ENCODE data around the gene TMEFF1. TPM values are rescaled to one million over a fixed set of nuclear protein-coding genes. Genes with fewer than 3 reads are reported as not detected.

Gene TMEFF1
- total and polyA plus RNA-seq, 8 donors, result 0.09 to 0.32 (median 0.22) TPM; not detected in 4

DNA sequence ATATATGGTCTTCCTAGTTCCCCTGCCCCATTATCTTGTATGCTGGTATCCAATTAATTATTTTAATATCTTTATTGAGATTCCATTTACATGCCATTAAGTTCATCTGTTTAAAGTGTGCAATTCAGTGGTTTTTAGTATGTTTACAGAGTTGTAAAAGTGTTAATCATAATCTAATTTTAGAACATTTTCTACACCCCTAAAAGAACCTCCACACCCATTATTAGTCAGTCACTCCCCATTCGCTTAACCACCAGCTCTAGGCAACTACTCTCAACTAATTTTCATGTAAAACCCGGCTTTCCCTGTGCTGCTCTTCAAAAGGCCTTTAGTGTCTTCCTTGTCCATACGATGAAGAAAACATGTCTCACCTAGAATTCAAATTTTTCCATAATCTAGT is 84.1 kb downstream of the TMEFF1 start:
- FAIRE-seq (no peak), ATAC-seq (no peak), DNase-seq (no peak)
- intact Hi-C loops (cut with DNase I), result no loop called here
- TF ChIP-seq, protein P1, sequence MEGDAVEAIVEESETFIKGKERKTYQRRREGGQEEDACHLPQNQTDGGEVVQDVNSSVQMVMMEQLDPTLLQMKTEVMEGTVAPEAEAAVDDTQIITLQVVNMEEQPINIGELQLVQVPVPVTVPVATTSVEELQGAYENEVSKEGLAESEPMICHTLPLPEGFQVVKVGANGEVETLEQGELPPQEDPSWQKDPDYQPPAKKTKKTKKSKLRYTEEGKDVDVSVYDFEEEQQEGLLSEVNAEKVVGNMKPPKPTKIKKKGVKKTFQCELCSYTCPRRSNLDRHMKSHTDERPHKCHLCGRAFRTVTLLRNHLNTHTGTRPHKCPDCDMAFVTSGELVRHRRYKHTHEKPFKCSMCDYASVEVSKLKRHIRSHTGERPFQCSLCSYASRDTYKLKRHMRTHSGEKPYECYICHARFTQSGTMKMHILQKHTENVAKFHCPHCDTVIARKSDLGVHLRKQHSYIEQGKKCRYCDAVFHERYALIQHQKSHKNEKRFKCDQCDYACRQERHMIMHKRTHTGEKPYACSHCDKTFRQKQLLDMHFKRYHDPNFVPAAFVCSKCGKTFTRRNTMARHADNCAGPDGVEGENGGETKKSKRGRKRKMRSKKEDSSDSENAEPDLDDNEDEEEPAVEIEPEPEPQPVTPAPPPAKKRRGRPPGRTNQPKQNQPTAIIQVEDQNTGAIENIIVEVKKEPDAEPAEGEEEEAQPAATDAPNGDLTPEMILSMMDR (IDR thresholded peaks at IDR 0.05), result no peak
- Histone ChIP-seq H3K9me3 (no peaks in the 10 kb centered on the region), H3K4me3 (no peak overlapping the region), H3K4me1 (no peaks in the 10 kb centered on the region), H3K36me3 (no peaks in the 10 kb centered on the region), H3K27me3 (no peaks in the 10 kb centered on the region), H3K27ac (no peak overlapping the region)
- WGBS, 2 donors, result 92 to 93% methylated on average over 3 of the region's 3 CpGs

DNA sequence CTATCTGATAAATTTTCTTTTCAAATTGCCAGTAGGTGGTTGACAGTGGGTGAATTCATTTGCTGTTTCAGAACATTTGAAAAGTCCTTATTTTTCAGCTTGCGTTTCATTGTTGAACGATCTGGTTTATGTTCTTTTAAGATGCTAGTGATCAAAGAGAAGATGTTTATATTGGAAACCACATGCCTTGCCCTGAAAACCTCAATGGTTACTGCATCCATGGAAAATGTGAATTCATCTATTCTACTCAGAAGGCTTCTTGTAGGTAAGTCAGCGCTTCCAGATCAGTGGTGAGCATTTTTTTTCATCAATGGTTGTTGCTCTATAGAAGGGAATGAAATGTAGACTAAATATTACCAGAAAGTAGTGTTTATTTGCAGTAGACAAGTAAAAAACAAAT is 88.3 kb downstream of the TMEFF1 start:
- ATAC-seq (no peak), FAIRE-seq (no peak), DNase-seq (no peak)
- intact Hi-C loops (cut with DNase I), result no loop called here
- TF ChIP-seq, protein P1 (IDR thresholded peaks at IDR 0.05), result no peak
- Histone ChIP-seq H3K27me3 (no peaks in the 10 kb centered on the region), H3K9me3 (no peaks in the 10 kb centered on the region), H3K36me3 (no peaks in the 10 kb centered on the region), H3K4me1 (no peaks in the 10 kb centered on the region), H3K4me3 (no peak overlapping the region), H3K27ac (no peak overlapping the region)
- 81 to 94% methylated on average over 3 of the region's 3 CpGs for WGBS, 2 donors

DNA sequence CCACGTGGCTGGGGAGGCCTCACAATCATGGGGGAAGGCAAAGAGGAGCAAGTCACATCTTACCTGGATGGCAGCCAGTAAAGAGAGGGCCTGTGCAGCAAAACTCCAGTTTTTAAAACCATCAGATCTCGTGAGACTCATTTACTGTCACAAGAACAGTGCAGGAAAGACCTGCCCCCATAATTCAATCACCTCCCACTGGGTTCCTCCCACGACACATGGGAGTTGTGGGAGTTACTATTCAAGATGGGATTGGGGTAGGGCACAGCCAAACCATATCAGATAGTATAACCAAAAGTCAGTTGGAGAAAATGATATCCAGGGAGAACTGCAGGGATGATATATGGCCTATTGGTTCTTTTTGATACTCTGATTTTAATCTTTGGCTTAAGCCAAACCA is 94.9 kb downstream of the TMEFF1 start:
- TF ChIP-seq, protein P1 (IDR thresholded peaks at IDR 0.05), result no peak
- no peaks in the 10 kb centered on the region for H3K36me3 ChIP-seq
- no peak for DNase-seq
- no peak overlapping the region for H3K27ac ChIP-seq
- 70 to 72% methylated on average over 3 of the region's 3 CpGs for WGBS, 2 donors
- H3K27me3 ChIP-seq, result no peaks in the 10 kb centered on the region
- H3K4me1 ChIP-seq, result no peaks in the 10 kb centered on the region
- ATAC-seq, result no peak
- intact Hi-C loops (cut with DNase I), result no loop called here
- H3K9me3 ChIP-seq, result no peaks in the 10 kb centered on the region
- no peak for FAIRE-seq
- H3K4me3 ChIP-seq, result no peak overlapping the region

DNA sequence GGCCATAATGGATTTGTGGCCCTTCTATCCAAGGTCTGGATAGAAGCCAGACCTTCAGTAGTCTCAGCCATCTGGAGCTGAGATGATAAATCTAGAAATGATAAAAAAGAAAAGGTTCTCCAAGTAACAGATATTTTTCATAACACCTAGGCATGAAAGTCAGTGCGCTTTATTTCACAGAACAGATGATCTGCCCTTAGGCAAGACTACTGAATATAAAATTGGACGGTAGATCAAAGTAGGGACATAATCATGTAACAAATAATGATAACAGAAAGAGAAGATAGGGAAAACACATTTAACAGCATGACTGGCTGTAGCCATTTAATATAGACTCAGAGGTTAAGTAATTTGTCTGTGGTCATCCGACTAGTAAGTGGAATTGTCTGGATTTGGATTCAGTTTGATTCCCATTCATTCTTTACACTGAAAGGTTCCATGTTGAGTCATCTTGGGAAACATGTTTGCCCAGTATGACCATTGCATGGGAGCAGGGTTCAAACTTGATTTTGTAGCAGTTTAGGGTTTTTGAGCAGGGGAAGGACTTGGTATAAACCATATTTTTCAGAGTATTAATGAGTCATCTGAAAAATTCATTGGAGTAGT is 100.8 kb downstream of the TMEFF1 start:
- WGBS, 2 donors, result 79 to 80% methylated on average over 3 of the region's 3 CpGs
- no peaks in the 10 kb centered on the region for H3K36me3 ChIP-seq
- intact Hi-C loops (cut with DNase I), result no loop called here
- ATAC-seq (no peak), DNase-seq (no peak), FAIRE-seq (no peak)
- no peak overlapping the region for H3K4me3 ChIP-seq
- H3K9me3 ChIP-seq, result no peaks in the 10 kb centered on the region
- H3K27ac ChIP-seq, result no peak overlapping the region
- H3K27me3 ChIP-seq, result no peaks in the 10 kb centered on the region
- H3K4me1 ChIP-seq, result no peaks in the 10 kb centered on the region
- TF ChIP-seq, protein P1 (IDR thresholded peaks at IDR 0.05), result no peak

DNA sequence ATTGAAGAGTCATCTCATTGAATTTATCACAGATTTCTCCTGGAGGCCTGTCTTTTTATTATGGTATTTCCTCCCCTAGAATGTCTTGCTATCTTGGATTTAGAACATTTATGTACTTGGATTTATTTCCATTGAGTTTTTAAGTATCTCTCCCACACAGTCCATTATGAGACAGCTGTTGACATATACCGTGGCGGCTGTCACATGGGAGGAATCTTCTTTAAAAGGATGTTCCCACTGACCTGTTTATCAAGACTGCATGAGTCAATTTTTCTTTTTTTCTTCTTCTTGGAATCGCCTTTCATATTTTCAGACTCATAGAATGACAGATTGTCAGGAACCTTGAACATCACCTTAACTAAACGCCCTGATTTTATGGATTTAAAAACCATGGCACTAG is 102.1 kb downstream of the TMEFF1 start:
- TF ChIP-seq, protein P1 (IDR thresholded peaks at IDR 0.05), result no peak
- Histone ChIP-seq H3K4me1 (no peaks in the 10 kb centered on the region), H3K9me3 (no peaks in the 10 kb centered on the region), H3K27me3 (no peaks in the 10 kb centered on the region), H3K27ac (no peak overlapping the region), H3K36me3 (no peaks in the 10 kb centered on the region), H3K4me3 (no peak overlapping the region)
- 83 to 86% methylated on average over 4 of the region's 4 CpGs for WGBS, 2 donors
- no peak for ATAC-seq
- intact Hi-C loops (cut with DNase I), result no loop called here
- no peak for FAIRE-seq
- no peak for DNase-seq
